ENCODE measurements around the gene OR10H4. TPM values are rescaled to one million over a fixed set of nuclear protein-coding genes. Genes with fewer than 3 reads are reported as not detected.
"Not testable (repeated sequence)": the region's sequence is repeated elsewhere in the genome, so short reads cannot be mapped to it uniquely, and the experiment has no call there.

OR10H4 gene
- total RNA-seq, 1 donor from 2014 or later: not detected

DNA sequence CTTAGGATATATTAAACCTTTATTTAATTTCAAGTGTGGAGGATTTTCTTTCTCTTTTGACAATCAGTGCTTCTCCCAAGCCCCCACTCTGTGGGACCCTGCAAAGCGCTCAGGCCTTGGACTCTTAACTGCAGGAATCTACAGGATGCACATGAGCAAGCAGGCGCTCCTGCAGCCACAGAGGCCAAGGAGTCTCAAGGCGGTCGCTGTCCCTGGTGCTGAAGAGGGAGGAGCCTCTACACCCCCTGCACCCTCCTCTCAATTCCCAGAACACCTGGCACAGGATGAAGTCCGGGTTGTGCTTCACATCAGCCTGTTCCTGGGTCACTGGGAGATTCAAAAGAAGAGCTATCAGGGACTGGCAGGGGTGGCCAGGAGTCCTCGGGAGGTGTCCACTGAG is 13.5 kb downstream of the OR10H4 start:
- intact Hi-C loops (cut with DNase I): no loop called here
- DNase-seq (no peak), ATAC-seq (no peak)
- TF ChIP-seq CTCF (IDR thresholded peaks at IDR 0.05): no peak
- H3K4me1 ChIP-seq: no peaks in the 10 kb centered on the region
- H3K27me3 ChIP-seq: peaks cover 17% of the 10 kb centered on the region
- no peak overlapping the region for H3K4me3 ChIP-seq
- H3K9me3 ChIP-seq: no peaks in the 10 kb centered on the region
- H3K27ac ChIP-seq: no peak overlapping the region
- no peaks in the 10 kb centered on the region for H3K36me3 ChIP-seq

- TF ChIP-seq CTCF (IDR thresholded peaks at IDR 0.05): no peak
- ATAC-seq: no peak
- Histone ChIP-seq H3K27me3 (peaks cover 11% of the 10 kb centered on the region), H3K27ac (no peak overlapping the region), H3K9me3 (no peaks in the 10 kb centered on the region), H3K4me1 (no peaks in the 10 kb centered on the region), H3K36me3 (no peaks in the 10 kb centered on the region), H3K4me3 (no peak overlapping the region)
- intact Hi-C loops (cut with DNase I): no loop called here
- no peak for DNase-seq
Measured at GRCh38 chr19:15964231-15964630, 15.4 kb downstream of the OR10H4 start.

DNA sequence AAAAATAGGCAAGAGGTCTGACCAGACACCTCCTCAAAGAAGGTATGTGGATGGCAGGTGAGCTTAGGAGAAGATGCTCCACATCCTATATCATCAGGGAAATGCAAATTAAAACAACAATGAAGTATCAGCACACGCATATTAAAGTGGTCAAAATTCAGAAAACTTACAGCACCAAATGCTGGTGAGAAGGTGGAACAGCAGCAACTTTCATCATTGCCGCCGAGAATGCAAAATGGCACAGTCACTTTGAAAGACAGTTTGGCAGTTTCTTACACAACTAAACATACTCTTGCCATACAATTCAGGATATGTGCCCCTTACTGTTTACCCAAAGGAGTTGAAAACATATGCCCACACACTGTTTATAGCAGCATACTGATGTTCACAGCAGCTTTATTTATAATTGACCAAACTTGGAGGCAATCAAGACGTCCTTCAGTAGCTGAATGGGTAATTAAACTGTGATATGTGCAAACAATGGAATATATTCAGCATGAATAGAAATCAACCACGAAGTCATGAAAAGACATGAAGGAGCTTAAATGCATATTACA is 22.5 kb downstream of the OR10H4 start:
- DNase-seq (no peak), ATAC-seq (no peak)
- H3K4me1 ChIP-seq: no peaks in the 10 kb centered on the region
- intact Hi-C loops (cut with DNase I): no loop called here
- peak; percentile 16 for TF ChIP-seq CTCF (IDR thresholded peaks at IDR 0.05)
- no peaks in the 10 kb centered on the region for H3K9me3 ChIP-seq
- H3K27ac ChIP-seq: no peak overlapping the region
- no peak overlapping the region for H3K4me3 ChIP-seq
- no peaks in the 10 kb centered on the region for H3K27me3 ChIP-seq
- no peaks in the 10 kb centered on the region for H3K36me3 ChIP-seq

- intact Hi-C loops (cut with DNase I); H3K4me1 ChIP-seq: not testable (repeated sequence)
Measured at GRCh38 chr19:15972043-15972442, 23.2 kb downstream of the OR10H4 start.

GRCh38 chr19:15974856-15975255 is 26.0 kb downstream of the OR10H4 start:
- TF ChIP-seq CTCF (IDR thresholded peaks at IDR 0.05): no peak
- ATAC-seq (no peak), DNase-seq (no peak)
- intact Hi-C loops (cut with DNase I): no loop called here
- no peak overlapping the region for H3K27ac ChIP-seq
- H3K4me1 ChIP-seq: no peaks in the 10 kb centered on the region
- no peaks in the 10 kb centered on the region for H3K36me3 ChIP-seq
- no peak overlapping the region for H3K4me3 ChIP-seq
- H3K27me3 ChIP-seq: peaks cover 6% of the 10 kb centered on the region
- H3K9me3 ChIP-seq: no peaks in the 10 kb centered on the region

More at GRCh38 chr19:15972043-15972442, 23.2 kb downstream of the OR10H4 start:
- not testable (repeated sequence) for H3K36me3 ChIP-seq, H3K27ac ChIP-seq, H3K4me3 ChIP-seq, H3K27me3 ChIP-seq, ATAC-seq, DNase-seq, H3K9me3 ChIP-seq

DNA sequence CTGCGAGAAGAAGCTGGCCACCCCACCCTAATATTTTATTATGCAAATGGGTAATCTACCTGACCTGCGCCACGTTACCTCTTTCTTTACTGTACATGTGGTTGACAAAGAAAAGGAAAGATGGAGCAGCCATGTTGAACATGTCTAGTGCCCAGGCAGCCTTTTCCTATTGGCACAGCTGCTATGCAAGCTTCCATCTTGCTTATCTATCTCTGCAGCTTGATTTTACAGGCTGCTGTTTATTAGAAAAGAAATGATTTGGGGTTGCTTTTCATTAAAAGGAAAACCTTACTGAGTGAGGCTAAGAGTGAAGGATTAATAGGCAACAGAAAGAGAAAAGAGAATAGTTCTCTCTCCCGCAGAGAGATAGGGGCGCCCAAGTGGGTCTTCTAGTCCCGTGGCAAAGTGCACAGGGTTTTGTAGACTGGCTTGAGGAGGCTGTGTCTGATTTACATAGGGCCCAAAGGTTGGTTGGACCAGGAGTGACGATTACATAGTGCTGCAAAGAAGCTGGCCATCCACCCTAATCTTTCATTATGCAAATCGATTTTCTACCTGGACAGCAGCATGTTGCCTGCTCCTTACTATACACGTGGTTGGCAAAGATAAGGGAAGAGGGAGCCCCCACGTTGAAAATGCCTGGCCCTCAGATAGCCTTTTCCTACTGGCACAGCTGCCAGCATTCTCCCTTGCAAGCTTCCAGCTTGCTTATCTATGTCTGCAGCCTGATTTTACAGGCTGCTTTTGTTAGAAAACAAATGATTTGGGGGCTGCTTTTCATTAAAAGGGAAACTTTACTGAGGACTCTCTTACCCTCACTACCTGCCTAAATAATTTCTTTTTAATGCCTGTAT is 28.3 kb downstream of the OR10H4 start:
- H3K4me3 ChIP-seq: no peak overlapping the region
- no peak for TF ChIP-seq CTCF (IDR thresholded peaks at IDR 0.05)

More for the DNA sequence above, 28.3 kb downstream of the OR10H4 start:
- ATAC-seq: no peak
- peaks cover 7% of the 10 kb centered on the region for H3K27me3 ChIP-seq
- no peaks in the 10 kb centered on the region for H3K4me1 ChIP-seq
- intact Hi-C loops (cut with DNase I): no loop called here
- H3K27ac ChIP-seq: no peak overlapping the region
- H3K9me3 ChIP-seq: peaks cover 3% of the 10 kb centered on the region
- no peak for DNase-seq
- no peaks in the 10 kb centered on the region for H3K36me3 ChIP-seq
